Mucosa of descending colon (tissue), 3 donors: ENCODE results near the gene DMRTC2. TPM values are rescaled to one million over a fixed set of nuclear protein-coding genes. Genes with fewer than 3 reads are reported as not detected.

Experiments used
- ATAC-seq: fragments of 200-7000 bp; cut with Tn5 transposase; one replicate; pipeline ENCODE4 v1.9.1; 2020; ENCODE audit warnings: mild to moderate bottlenecking, moderate library complexity
- DNase-seq, 3 donors: peaks; one replicate each; pipeline ENCODE4 v3.0.0-alpha.2; 2020
- H3K36me3 ChIP-seq: fragments of 200-600 bp; one replicate; pipeline ENCODE4 v1.8.0; 2021; ENCODE audit warnings: low read depth, mild to moderate bottlenecking
- H3K4me1 ChIP-seq: fragments of 200-600 bp; one replicate; pipeline ENCODE4 v1.8.0; 2021; ENCODE audit warnings: low read depth, mild to moderate bottlenecking
- H3K4me3 ChIP-seq: fragments of 200-600 bp; one replicate; pipeline ENCODE4 v1.8.0; 2021; ENCODE audit warnings: mild to moderate bottlenecking
- H3K9me3 ChIP-seq: fragments of 200-600 bp; one replicate; pipeline ENCODE4 v1.8.0; 2021; ENCODE audit warnings: mild to moderate bottlenecking
- CTCF ChIP-seq: fragments of 200-600 bp; IDR thresholded peaks from one replicate; pipeline ENCODE4 v1.8.0; 2022; ENCODE audit warnings: antibody characterized with exemption, mild to moderate bottlenecking
- intact Hi-C, 2 donors: fragments of 100-400 bp; cut with DNase I in 1 of 2; cut with micrococcal nuclease in 1 of 2; formaldehyde crosslinking; loops; one replicate each; pipeline versions ENCODE4 v1.11.0 to v1.11.1; 2022; cut with DNase I, micrococcal nuclease
- total RNA-seq, 3 donors: library from RNA; stranded (reverse); fragmentation: NEBNext Ultra II Directional in 2 of 3; extraction: Animal tissue kit (Norgen Biotek cat#: 25700) in 2 of 3; gene quantifications; one replicate each; pipeline versions ENCODE4 v1.2.1 to v1.2.4, GENCODE V29; 2021 to 2023
- donor health status: DM: no; HTN: no; CAD: no; lungs with moderate emphysema.
- donor health status: DM: no; HTN: no; CAD: no.
- donor health status: DM: no; HTN: yes; CAD: no.

DMRTC2 gene
- total RNA-seq, 3 donors from 2014 or later = not detected

DNA sequence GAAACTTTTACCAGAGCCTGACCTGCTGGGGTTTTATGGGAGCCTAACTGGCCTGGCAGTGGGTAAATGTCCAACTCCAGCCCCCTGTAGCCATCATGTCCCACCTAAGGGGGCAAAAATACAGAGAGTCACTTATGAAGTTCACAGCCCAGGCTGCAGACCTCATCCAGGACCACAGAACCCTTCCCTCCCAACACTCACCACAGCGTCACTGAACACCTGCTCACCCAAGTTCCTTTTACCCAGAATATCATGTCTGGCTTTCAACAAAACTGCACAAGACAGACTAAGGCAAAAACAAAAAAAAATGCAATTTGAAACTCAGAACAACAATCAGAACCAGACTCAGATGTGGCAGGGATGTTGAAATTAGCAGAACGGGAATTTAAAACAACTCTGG lies 42.1 kb upstream of the DMRTC2 start:
- H3K36me3 ChIP-seq = no peaks in the 10 kb centered on the region
- DNase-seq = no peak
- H3K4me1 ChIP-seq = peaks cover 4% of the 10 kb centered on the region
- intact Hi-C loops = no loop called here
- no peak for ATAC-seq
- TF ChIP-seq CTCF = no peak
- no peaks in the 10 kb centered on the region for H3K9me3 ChIP-seq
- no peak overlapping the region for H3K4me3 ChIP-seq

DNA sequence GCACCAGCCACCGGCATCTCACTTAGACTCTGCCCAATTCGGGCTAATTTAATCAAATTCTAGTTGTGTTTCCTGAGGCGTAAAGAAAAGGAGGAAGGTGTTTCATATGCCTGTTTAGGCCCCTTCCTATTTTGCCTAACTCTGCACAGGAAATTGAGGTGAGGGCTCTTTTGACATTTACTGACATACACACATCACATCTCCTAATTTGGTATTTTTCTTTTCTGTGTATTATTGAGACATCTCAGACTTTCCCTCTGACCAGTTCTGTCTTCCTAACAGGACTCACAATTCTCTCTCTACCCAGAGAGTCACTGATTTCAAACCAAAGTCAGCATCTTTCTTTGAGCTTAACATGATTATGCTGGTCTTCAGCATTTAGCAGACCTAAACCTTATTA lies 40.5 kb upstream of the DMRTC2 start:
- H3K4me3 ChIP-seq = no peak overlapping the region
- no peaks in the 10 kb centered on the region for H3K36me3 ChIP-seq
- ATAC-seq (no peak), DNase-seq (no peak)
- no peak for TF ChIP-seq CTCF
- intact Hi-C loops = no loop called here
- no peaks in the 10 kb centered on the region for H3K9me3 ChIP-seq
- peaks cover 4% of the 10 kb centered on the region for H3K4me1 ChIP-seq

DNA sequence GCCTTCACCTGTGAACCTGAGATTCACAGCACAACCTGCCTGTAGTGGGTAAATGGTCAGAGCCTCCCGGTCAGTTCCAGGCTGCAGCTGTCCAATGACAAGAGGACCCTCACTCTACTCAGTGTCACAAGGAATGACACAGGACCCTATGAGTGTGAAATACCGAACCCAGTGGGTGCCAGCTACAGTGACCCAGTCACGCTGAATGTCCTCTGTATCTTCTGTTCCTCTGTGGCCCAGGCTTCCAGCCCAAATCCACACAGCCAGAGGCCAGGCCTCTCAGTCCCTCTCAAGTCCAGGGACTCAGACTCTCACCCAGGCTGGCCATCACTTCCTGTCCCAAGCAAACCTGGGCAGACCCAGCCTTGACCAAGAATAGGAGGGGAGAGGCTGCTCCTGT lies 37.7 kb upstream of the DMRTC2 start:
- no peaks in the 10 kb centered on the region for H3K9me3 ChIP-seq

GRCh38 chr19:41808663-41809566 lies 35.9 kb upstream of the DMRTC2 start:
- Histone ChIP-seq H3K36me3 (no peaks in the 10 kb centered on the region), H3K9me3 (no peaks in the 10 kb centered on the region), H3K4me3 (no peak overlapping the region), H3K4me1 (no peaks in the 10 kb centered on the region)
- ATAC-seq = peak; percentile 70
- intact Hi-C loops = no loop called here
- no peak for TF ChIP-seq CTCF
- no peak for DNase-seq

More for the DNA sequence above, 37.7 kb upstream of the DMRTC2 start:
- intact Hi-C loops = no loop called here
- H3K36me3 ChIP-seq = no peaks in the 10 kb centered on the region
- H3K4me3 ChIP-seq = no peak overlapping the region
- TF ChIP-seq CTCF = no peak
- DNase-seq (no peak), ATAC-seq (no peak)
- peaks cover 1% of the 10 kb centered on the region for H3K4me1 ChIP-seq

DNA sequence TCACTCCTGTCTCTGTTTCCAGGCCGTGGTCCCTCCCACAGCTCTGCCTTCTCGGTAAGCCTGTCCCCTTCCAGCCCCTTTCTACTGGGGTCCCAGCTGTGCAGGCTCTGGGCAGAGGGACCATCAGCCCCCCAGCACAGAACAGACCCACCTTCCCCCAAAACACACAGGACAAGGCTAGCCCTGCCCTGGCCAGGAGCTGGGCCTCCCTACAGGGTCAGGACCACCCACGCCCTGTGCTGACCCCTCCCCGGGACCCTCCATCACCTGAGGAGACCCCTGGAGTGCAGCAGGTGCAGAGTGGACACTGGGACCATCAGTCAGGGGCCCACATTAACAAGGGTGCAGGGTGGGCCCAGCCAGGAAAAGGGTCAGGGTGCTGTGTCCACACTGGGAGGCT lies 34.5 kb upstream of the DMRTC2 start:
- H3K4me3 ChIP-seq = no peak overlapping the region
- no peaks in the 10 kb centered on the region for H3K36me3 ChIP-seq
- no peak for TF ChIP-seq CTCF
- ATAC-seq (no peak), DNase-seq (no peak)
- no peaks in the 10 kb centered on the region for H3K9me3 ChIP-seq
- intact Hi-C loops = no loop called here
- H3K4me1 ChIP-seq = no peaks in the 10 kb centered on the region
